ENCODE results near the gene GGA3. TPM values are rescaled to one million over a fixed set of nuclear protein-coding genes. Genes with fewer than 3 reads are reported as not detected.

GGA3 gene
- total and polyA plus RNA-seq, 12 donors = 8.0 to 51.5 (median 23.7) TPM

DNA sequence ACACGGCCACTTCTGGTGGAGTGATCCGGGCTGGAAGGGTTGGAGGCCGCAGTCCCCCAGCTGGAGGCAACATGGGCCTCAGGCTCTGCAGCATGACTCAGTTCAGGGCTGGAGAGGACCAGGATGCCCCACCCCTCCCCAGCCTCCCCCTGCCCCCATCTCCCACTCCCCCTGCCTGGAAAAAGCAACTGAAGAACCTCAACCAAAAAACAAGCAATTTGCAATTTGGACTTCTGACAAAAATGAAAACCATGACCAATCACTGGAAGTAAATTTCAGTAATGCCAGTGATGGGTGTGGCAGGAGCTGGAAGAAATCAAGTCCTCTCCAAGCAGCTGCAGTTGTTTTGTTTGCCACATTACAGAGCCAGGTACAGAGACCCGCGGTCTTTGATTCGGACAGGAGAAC is 16.3 kb upstream of the GGA3 start:
- 86 to 92% (median 88%) methylated on average over 3 to 6 of the region's 6 CpGs for WGBS, 4 donors
- H3K36me3 ChIP-seq (replicated peaks in 1 of 2) = peaks cover 0 to 19% of the 10 kb centered on the region in 2 donors
- DNase-seq = no peak

GRCh38 chr17:75273977-75274708 is 12.7 kb upstream of the GGA3 start:
- TF ChIP-seq CTCF (IDR thresholded peaks at IDR 0.05) = no peak
- no peak for TF ChIP-seq POLR2A (IDR thresholded peaks at IDR 0.05)
- peaks cover 0 to 8% of the 10 kb centered on the region in 2 donors for H3K36me3 ChIP-seq (replicated peaks in 1 of 2)
- intact Hi-C loops (cut with DNase I) = loop anchor here in 1 of 2 donors (10.0 kb wide), 1 partner anchor 131 kb away; the partner anchor contains the start of gene GRB2
- H3K27me3 ChIP-seq = no peaks in the 10 kb centered on the region
- 51 to 64% (median 60%) methylated on average over 7 of the region's 7 CpGs for WGBS, 4 donors
- no peak overlapping the region for H3K4me3 ChIP-seq
- peak overlapping the region in 2 of 5 donors; percentile 36 to 56 for H3K27ac ChIP-seq
- peaks cover 21 to 31% of the 10 kb centered on the region in 2 donors for H3K4me1 ChIP-seq (replicated peaks in 1 of 2)
- DNase-seq = peak; percentile 50 to 77 (median 71)
- no peaks in the 10 kb centered on the region for H3K9me3 ChIP-seq (replicated peaks in 1 of 3)

More for the DNA sequence above, 16.3 kb upstream of the GGA3 start:
- intact Hi-C loops (cut with DNase I) = loop anchor here in 1 of 2 donors (10.0 kb wide), 1 partner anchor 127 kb away; the partner anchor contains the start of gene GRB2
- H3K27me3 ChIP-seq = no peaks in the 10 kb centered on the region
- H3K27ac ChIP-seq = no peak overlapping the region
- TF ChIP-seq CTCF (IDR thresholded peaks at IDR 0.05) (no peak), POLR2A (IDR thresholded peaks at IDR 0.05) (no peak)
- H3K9me3 ChIP-seq (replicated peaks in 1 of 3) = no peaks in the 10 kb centered on the region
- H3K4me1 ChIP-seq (replicated peaks in 1 of 2) = peaks cover 7 to 12% of the 10 kb centered on the region in 2 donors
- no peak overlapping the region for H3K4me3 ChIP-seq

- TF ChIP-seq POLR2A (IDR thresholded peaks at IDR 0.05) (no peak), CTCF (IDR thresholded peaks at IDR 0.05) (no peak)
- Histone ChIP-seq H3K4me3 (no peak overlapping the region), H3K27me3 (no peaks in the 10 kb centered on the region), H3K4me1 (replicated peaks in 1 of 2) (peaks cover 21 to 37% of the 10 kb centered on the region in 2 donors), H3K9me3 (replicated peaks in 1 of 3) (no peaks in the 10 kb centered on the region), H3K27ac (peak overlapping the region in 4 of 5 donors; percentile 33 to 95 (median 42)), H3K36me3 (replicated peaks in 1 of 2) (peaks cover 0 to 5% of the 10 kb centered on the region in 2 donors)
- intact Hi-C loops (cut with DNase I) = loop anchor here in 1 of 2 donors (10.0 kb wide), 1 partner anchor 132 kb away; the partner anchor contains the start of gene GRB2
- no peak for DNase-seq
- WGBS, 4 donors = 46 to 68% (median 53%) methylated on average over 2 to 3 of the region's 3 CpGs
These were observed 11.4 kb upstream of the GGA3 start for GRCh38 chr17:75272848-75273184.

- H3K9me3 ChIP-seq (replicated peaks in 1 of 3) = no peaks in the 10 kb centered on the region
- H3K36me3 ChIP-seq (replicated peaks in 1 of 2) = peaks cover 0 to 4% of the 10 kb centered on the region in 2 donors
- no peaks in the 10 kb centered on the region for H3K27me3 ChIP-seq
- DNase-seq = peak; percentile 73 to 90 (median 85)
- H3K4me3 ChIP-seq = peak overlapping the region in 2 of 4 donors; percentile 56 to 92
- intact Hi-C loops (cut with DNase I) = loop anchor here in 1 of 2 donors (10.0 kb wide), 1 partner anchor 133 kb away; the partner anchor contains the start of gene GRB2
- TF ChIP-seq POLR2A (IDR thresholded peaks at IDR 0.05) (no peak), CTCF (IDR thresholded peaks at IDR 0.05) (no peak)
- WGBS, 4 donors = 31 to 47% (median 39%) methylated on average over 14 to 24 of the region's 24 CpGs
- peak overlapping the region in 4 of 5 donors; percentile 3 to 95 (median 85) for H3K27ac ChIP-seq
- peaks cover 21 to 37% of the 10 kb centered on the region in 2 donors for H3K4me1 ChIP-seq (replicated peaks in 1 of 2)
These were observed 10.8 kb upstream of the GGA3 start for GRCh38 chr17:75271955-75272847.
